ENCODE results near the gene QSER1.
A peak's percentile ranks its signal among the peaks of the same experiment; 100 is the strongest.

Gene QSER1

GRCh38 chr11:32895471-32895870 is 2.9 kb downstream of the QSER1 start:
- no peaks in the 10 kb centered on the region for H3K4me1 ChIP-seq (ENCODE audit: control insufficient read depth in 1 of 2, insufficient read depth in 2 of 2, low read length in 2 of 2)
- no peaks in the 10 kb centered on the region for H3K9me3 ChIP-seq (ENCODE audit: insufficient read depth, low read depth, low read length)
- peaks cover 16% of the 10 kb centered on the region for H3K79me2 ChIP-seq (ENCODE audit: control insufficient read depth, insufficient read depth, low read length, poor library complexity)
- no peak overlapping the region for H2BK5ac ChIP-seq (ENCODE audit: low read depth, low read length, poor library complexity)
- no peak overlapping the region for H4K91ac ChIP-seq (ENCODE audit: low read depth, low read length)
- no peak overlapping the region for H2AK5ac ChIP-seq (ENCODE audit: low read length)
- no peak overlapping the region for H3K4me2 ChIP-seq (ENCODE audit: low read length)
- H3K36me3 ChIP-seq (ENCODE audit: control insufficient read depth in 1 of 2, insufficient read depth in 2 of 2, low read length in 2 of 2) = peaks cover 2 to 5% of the 10 kb centered on the region in 2 experiments
- H4K8ac ChIP-seq (ENCODE audit: low read depth, low read length) = no peak overlapping the region
- DNase-seq = no peak
- H3K14ac ChIP-seq (ENCODE audit: low read length) = no peak overlapping the region
- H2AFZ ChIP-seq (ENCODE audit: insufficient read depth, low read length, poor library complexity) = no peak overlapping the region
- no peak overlapping the region for H3K9ac ChIP-seq (ENCODE audit: low read length)
- WGBS (ENCODE audit: extremely low coverage, insufficient coverage, insufficient read length) = no CpG with 5 or more reads among the region's 1 CpG
- no peak overlapping the region for H3K4ac ChIP-seq (ENCODE audit: low read depth, low read length)
- no peak overlapping the region for H3K18ac ChIP-seq (ENCODE audit: low read length)
- H4K12ac ChIP-seq (ENCODE audit: low read depth, low read length) = no peak overlapping the region
- H3K27ac ChIP-seq (ENCODE audit: low read depth, low read length) = no peak overlapping the region
- no peak overlapping the region for H2BK12ac ChIP-seq (ENCODE audit: low read length)
- no peak overlapping the region for H3K23ac ChIP-seq (ENCODE audit: low read length)
- no peak overlapping the region for H3K4me3 ChIP-seq (ENCODE audit: low read depth, low read length)
- no peaks in the 10 kb centered on the region for H3K27me3 ChIP-seq (ENCODE audit: insufficient read depth, low read length)
- H2BK120ac ChIP-seq (ENCODE audit: insufficient read depth, low read length, poor library complexity) = no peak overlapping the region
- peaks cover 15% of the 10 kb centered on the region for H3K79me1 ChIP-seq (ENCODE audit: low read length)

GRCh38 chr11:32897103-32897502 is 4.5 kb downstream of the QSER1 start:
- Histone ChIP-seq H3K14ac (ENCODE audit: low read length) (no peak overlapping the region), H3K27me3 (ENCODE audit: insufficient read depth, low read length) (no peaks in the 10 kb centered on the region), H4K91ac (ENCODE audit: low read depth, low read length) (no peak overlapping the region), H3K23ac (ENCODE audit: low read length) (no peak overlapping the region), H3K9ac (ENCODE audit: low read length) (no peak overlapping the region), H3K79me1 (ENCODE audit: low read length) (peaks cover 15% of the 10 kb centered on the region), H4K12ac (ENCODE audit: low read depth, low read length) (no peak overlapping the region), H3K9me3 (ENCODE audit: insufficient read depth, low read depth, low read length) (no peaks in the 10 kb centered on the region), H2AFZ (ENCODE audit: insufficient read depth, low read length, poor library complexity) (no peak overlapping the region), H3K4me2 (ENCODE audit: low read length) (no peak overlapping the region), H2BK120ac (ENCODE audit: insufficient read depth, low read length, poor library complexity) (no peak overlapping the region), H3K27ac (ENCODE audit: low read depth, low read length) (no peak overlapping the region), H4K8ac (ENCODE audit: low read depth, low read length) (no peak overlapping the region), H3K18ac (ENCODE audit: low read length) (no peak overlapping the region), H2BK5ac (ENCODE audit: low read depth, low read length, poor library complexity) (no peak overlapping the region), H3K4ac (ENCODE audit: low read depth, low read length) (no peak overlapping the region), H3K4me3 (ENCODE audit: low read depth, low read length) (no peak overlapping the region), H3K4me1 (ENCODE audit: control insufficient read depth in 1 of 2, insufficient read depth in 2 of 2, low read length in 2 of 2) (peaks cover 0 to 7% of the 10 kb centered on the region in 2 experiments), H2AK5ac (ENCODE audit: low read length) (no peak overlapping the region), H3K79me2 (ENCODE audit: control insufficient read depth, insufficient read depth, low read length, poor library complexity) (peaks cover 17% of the 10 kb centered on the region), H2BK12ac (ENCODE audit: low read length) (no peak overlapping the region), H3K36me3 (ENCODE audit: control insufficient read depth in 1 of 2, insufficient read depth in 2 of 2, low read length in 2 of 2) (peaks cover 2 to 5% of the 10 kb centered on the region in 2 experiments)
- WGBS (ENCODE audit: extremely low coverage, insufficient coverage, insufficient read length) = no CpG with 5 or more reads among the region's 1 CpG
- no peak for DNase-seq

GRCh38 chr11:32899438-32899837 is 6.8 kb downstream of the QSER1 start:
- H3K9ac ChIP-seq (ENCODE audit: low read length) = no peak overlapping the region
- no peaks in the 10 kb centered on the region for H3K27me3 ChIP-seq (ENCODE audit: insufficient read depth, low read length)
- H3K36me3 ChIP-seq (ENCODE audit: control insufficient read depth in 1 of 2, insufficient read depth in 2 of 2, low read length in 2 of 2) = peaks cover 2 to 5% of the 10 kb centered on the region in 2 experiments
- H2BK5ac ChIP-seq (ENCODE audit: low read depth, low read length, poor library complexity) = no peak overlapping the region
- H4K91ac ChIP-seq (ENCODE audit: low read depth, low read length) = no peak overlapping the region
- H3K14ac ChIP-seq (ENCODE audit: low read length) = no peak overlapping the region
- no peak overlapping the region for H3K18ac ChIP-seq (ENCODE audit: low read length)
- H3K79me1 ChIP-seq (ENCODE audit: low read length) = no peaks in the 10 kb centered on the region
- H3K4me3 ChIP-seq (ENCODE audit: low read depth, low read length) = no peak overlapping the region
- DNase-seq = no peak
- H3K4me2 ChIP-seq (ENCODE audit: low read length) = no peak overlapping the region
- no peak overlapping the region for H4K8ac ChIP-seq (ENCODE audit: low read depth, low read length)
- no peak overlapping the region for H4K12ac ChIP-seq (ENCODE audit: low read depth, low read length)
- no peak overlapping the region for H2AK5ac ChIP-seq (ENCODE audit: low read length)
- H3K4ac ChIP-seq (ENCODE audit: low read depth, low read length) = peak overlapping the region; percentile 75
- peaks cover 5% of the 10 kb centered on the region for H3K79me2 ChIP-seq (ENCODE audit: control insufficient read depth, insufficient read depth, low read length, poor library complexity)
- no peak overlapping the region for H2BK120ac ChIP-seq (ENCODE audit: insufficient read depth, low read length, poor library complexity)
- H2AFZ ChIP-seq (ENCODE audit: insufficient read depth, low read length, poor library complexity) = no peak overlapping the region
- no peaks in the 10 kb centered on the region for H3K9me3 ChIP-seq (ENCODE audit: insufficient read depth, low read depth, low read length)
- peaks cover 0 to 9% of the 10 kb centered on the region in 2 experiments for H3K4me1 ChIP-seq (ENCODE audit: control insufficient read depth in 1 of 2, insufficient read depth in 2 of 2, low read length in 2 of 2)
- no peak overlapping the region for H2BK12ac ChIP-seq (ENCODE audit: low read length)
- no peak overlapping the region for H3K27ac ChIP-seq (ENCODE audit: low read depth, low read length)
- no peak overlapping the region for H3K23ac ChIP-seq (ENCODE audit: low read length)

GRCh38 chr11:32902089-32902665 is 9.6 kb downstream of the QSER1 start:
- Histone ChIP-seq H2BK5ac (ENCODE audit: low read depth, low read length, poor library complexity) (no peak overlapping the region), H2AK5ac (ENCODE audit: low read length) (no peak overlapping the region), H3K79me1 (ENCODE audit: low read length) (no peaks in the 10 kb centered on the region), H4K8ac (ENCODE audit: low read depth, low read length) (no peak overlapping the region), H3K27ac (ENCODE audit: low read depth, low read length) (peak overlapping the region; percentile 65), H3K27me3 (ENCODE audit: insufficient read depth, low read length) (no peaks in the 10 kb centered on the region), H3K18ac (ENCODE audit: low read length) (no peak overlapping the region), H3K4me1 (ENCODE audit: control insufficient read depth in 1 of 2, insufficient read depth in 2 of 2, low read length in 2 of 2) (peaks cover 0 to 9% of the 10 kb centered on the region in 2 experiments), H4K91ac (ENCODE audit: low read depth, low read length) (no peak overlapping the region), H3K4ac (ENCODE audit: low read depth, low read length) (no peak overlapping the region), H3K14ac (ENCODE audit: low read length) (no peak overlapping the region), H2AFZ (ENCODE audit: insufficient read depth, low read length, poor library complexity) (no peak overlapping the region), H3K9me3 (ENCODE audit: insufficient read depth, low read depth, low read length) (no peaks in the 10 kb centered on the region), H3K79me2 (ENCODE audit: control insufficient read depth, insufficient read depth, low read length, poor library complexity) (peaks cover 5% of the 10 kb centered on the region), H3K36me3 (ENCODE audit: control insufficient read depth in 1 of 2, insufficient read depth in 2 of 2, low read length in 2 of 2) (peaks cover 2 to 5% of the 10 kb centered on the region in 2 experiments), H3K9ac (ENCODE audit: low read length) (no peak overlapping the region), H4K12ac (ENCODE audit: low read depth, low read length) (no peak overlapping the region), H2BK120ac (ENCODE audit: insufficient read depth, low read length, poor library complexity) (no peak overlapping the region), H3K4me2 (ENCODE audit: low read length) (peak overlapping the region; percentile 1), H3K23ac (ENCODE audit: low read length) (no peak overlapping the region), H2BK12ac (ENCODE audit: low read length) (no peak overlapping the region), H3K4me3 (ENCODE audit: low read depth, low read length) (no peak overlapping the region)
- DNase-seq = no peak
- WGBS (ENCODE audit: extremely low coverage, insufficient coverage, insufficient read length) = no CpG with 5 or more reads among the region's 4 CpGs
